ENCODE measurements around the gene ASPSCR1.

ASPSCR1 gene

GRCh38 chr17:82018152-82018988, 40.9 kb downstream of the ASPSCR1 start:
- no peak for DNase-seq (ENCODE audit: low spot score)
- no peak overlapping the region for H3K27ac ChIP-seq
- TF ChIP-seq CTCF (IDR thresholded peaks at IDR 0.05): no peak
- H3K4me3 ChIP-seq: no peak overlapping the region

- H3K4me3 ChIP-seq: no peak overlapping the region
- DNase-seq (ENCODE audit: low spot score): no peak
- H3K27ac ChIP-seq: no peak overlapping the region
- TF ChIP-seq CTCF (IDR thresholded peaks at IDR 0.05): no peak
Measured at GRCh38 chr17:82018989-82019689, 41.7 kb downstream of the ASPSCR1 start.

DNA sequence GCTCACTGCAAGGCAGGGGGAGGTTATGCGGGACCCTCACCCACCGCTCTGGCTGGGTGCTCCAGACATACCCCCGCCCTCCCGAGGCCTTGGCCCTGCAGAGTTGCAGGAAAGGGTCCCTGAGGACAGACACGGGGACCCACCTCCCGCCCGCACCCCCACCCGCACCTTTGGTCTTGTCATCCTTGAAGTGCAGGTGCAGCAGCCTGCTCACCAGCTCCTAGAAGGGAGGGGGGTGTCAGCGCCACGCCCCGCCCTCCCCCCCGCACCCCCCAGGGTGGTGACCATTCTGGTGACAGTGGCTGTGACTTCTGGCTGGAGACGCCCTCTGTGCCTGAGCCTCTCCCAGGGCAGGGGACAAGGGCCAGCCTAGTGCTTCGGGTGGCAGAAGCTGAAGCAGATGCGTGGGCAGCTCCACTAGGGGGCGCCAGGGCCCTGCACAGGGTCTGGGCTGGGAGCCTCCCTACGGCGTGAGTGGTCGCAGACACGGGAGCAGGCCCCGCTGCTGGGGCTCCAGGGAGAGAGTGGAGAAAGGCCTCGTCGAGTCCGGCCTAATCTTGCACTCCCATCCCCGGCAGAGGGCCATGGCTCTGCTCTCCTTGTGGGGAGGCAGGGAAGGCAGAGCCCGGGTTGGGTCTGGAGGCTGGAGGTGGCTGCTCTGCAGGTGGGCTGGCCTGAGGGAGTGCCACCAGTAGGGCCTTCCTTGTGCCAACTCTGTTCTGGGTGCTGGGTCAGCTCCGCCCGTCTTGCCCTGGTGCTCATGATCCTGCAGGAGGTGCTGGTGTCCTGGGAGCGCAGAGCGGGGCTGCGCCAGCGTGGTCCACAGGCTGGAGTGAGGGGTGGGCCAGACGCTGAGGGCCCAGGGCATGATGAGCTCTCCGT, 42.5 kb downstream of the ASPSCR1 start:
- no peak overlapping the region for H3K4me3 ChIP-seq
- DNase-seq (ENCODE audit: low spot score): no peak
- no peak for TF ChIP-seq CTCF (IDR thresholded peaks at IDR 0.05)
- no peak overlapping the region for H3K27ac ChIP-seq

DNA sequence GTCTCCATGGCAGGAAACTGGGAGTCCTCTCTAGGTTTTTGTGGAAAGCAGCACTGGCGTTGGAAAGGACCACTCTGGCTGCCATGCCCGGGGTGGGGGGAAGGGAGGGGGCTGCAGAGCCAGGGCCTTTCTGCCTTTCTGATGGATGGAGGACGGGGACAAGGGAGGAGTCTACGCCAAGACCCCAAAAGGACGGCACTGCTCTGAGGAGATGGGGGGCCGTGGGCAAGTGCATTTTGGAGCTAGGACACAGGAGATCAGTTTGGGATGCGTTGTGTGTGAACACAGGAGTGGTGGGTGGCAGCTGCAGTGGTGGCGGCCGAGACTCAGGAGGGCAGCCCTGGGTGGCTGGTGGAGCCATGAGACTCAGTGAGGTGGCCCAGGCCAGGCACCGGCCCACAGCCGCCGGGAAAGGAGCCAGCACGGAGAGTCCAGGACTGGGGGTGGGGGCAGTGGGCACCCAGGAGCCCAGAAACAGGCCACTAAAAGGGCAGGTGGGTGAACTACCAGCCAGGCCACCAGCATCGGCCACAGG, 43.2 kb downstream of the ASPSCR1 start:
- TF ChIP-seq CTCF (IDR thresholded peaks at IDR 0.05): no peak
- Histone ChIP-seq H3K4me3 (no peak overlapping the region), H3K27ac (no peak overlapping the region)
- no peak for DNase-seq (ENCODE audit: low spot score)

- peak; percentile 38 for TF ChIP-seq CTCF (IDR thresholded peaks at IDR 0.05)
- no peak overlapping the region for H3K27ac ChIP-seq
- no peak for DNase-seq (ENCODE audit: low spot score)
- peak overlapping the region; percentile 95 for H3K4me3 ChIP-seq
Measured at GRCh38 chr17:82021107-82021899, 43.9 kb downstream of the ASPSCR1 start.

- Histone ChIP-seq H3K27ac (peak overlapping the region in 1 of 2 donors; percentile 36), H3K4me3 (peak overlapping the region; percentile 95)
- no peak for DNase-seq (ENCODE audit: low spot score)
- TF ChIP-seq CTCF (IDR thresholded peaks at IDR 0.05): no peak
Measured at GRCh38 chr17:82021900-82022309, 44.5 kb downstream of the ASPSCR1 start.
